GM19397 (cell line): ENCODE data around the gene MRPL51.

Source experiments
- ATAC-seq: cut with Tn5 transposase; IDR thresholded peaks from one replicate; pipeline ENCODE4 v1.9.1; 2021; ENCODE audit warnings: mild to moderate bottlenecking, moderate library complexity; ENCODE audit not compliant: unreplicated experiment

The MRPL51 gene

GRCh38 chr12:6462234-6462995, 30.6 kb downstream of the MRPL51 start:
- ATAC-seq: no peak

GRCh38 chr12:6461401-6462233, 31.4 kb downstream of the MRPL51 start:
- peak; percentile 74 for ATAC-seq

- ATAC-seq: no peak
Measured at GRCh38 chr12:6460751-6461371, 32.2 kb downstream of the MRPL51 start.

- ATAC-seq: no peak
Measured at GRCh38 chr12:6459004-6459337, 34.1 kb downstream of the MRPL51 start.

GRCh38 chr12:6458281-6459003, 34.6 kb downstream of the MRPL51 start:
- ATAC-seq: no peak

- no peak for ATAC-seq
Measured at GRCh38 chr12:6457220-6457945, 35.7 kb downstream of the MRPL51 start.

- ATAC-seq: no peak
Measured at GRCh38 chr12:6452944-6453630, 40.0 kb downstream of the MRPL51 start.

- no peak for ATAC-seq
Measured at GRCh38 chr12:6452245-6452943, 40.7 kb downstream of the MRPL51 start.

- ATAC-seq: peak; percentile 52
Measured at GRCh38 chr12:6451348-6452244, 41.5 kb downstream of the MRPL51 start, which contains the start of gene TAPBPL. Gene TAPBPL, plus strand, starts transcription at chr12:6452042. Its CDS starts 207 bp downstream, at chr12:6452249.

GRCh38 chr12:6450869-6451347, 42.2 kb downstream of the MRPL51 start:
- no peak for ATAC-seq

GRCh38 chr12:6450091-6450868, 42.8 kb downstream of the MRPL51 start:
- ATAC-seq: no peak

GRCh38 chr12:6444704-6445688, 48.1 kb downstream of the MRPL51 start, which contains the start of gene CD27:
Gene CD27, plus strand, starts transcription at chr12:6444955. Its CDS starts 141 bp downstream, at chr12:6445096.
- no peak for ATAC-seq

- ATAC-seq: no peak
Measured at GRCh38 chr12:6444031-6444430, 49.0 kb downstream of the MRPL51 start.

- ATAC-seq: no peak
Measured at GRCh38 chr12:6443361-6443983, 49.6 kb downstream of the MRPL51 start.

GRCh38 chr12:6442836-6443235, 50.2 kb downstream of the MRPL51 start:
- no peak for ATAC-seq
